GM21529 (cell line): ENCODE measurements around the gene PSG4.
"Not testable (repeated sequence)": the region's sequence is repeated elsewhere in the genome, so short reads cannot be mapped to it uniquely, and the experiment has no call there.

ENCODE experiments used
- ATAC-seq: cut with Tn5 transposase; IDR thresholded peaks from one replicate; pipeline ENCODE4 v1.9.1; 2021; ENCODE audit not compliant: unreplicated experiment

The PSG4 gene

GRCh38 chr19:43205471-43206105 is at the start of gene PSG4:
PSG4 (minus strand) TSS chr19:43205638; CDS start chr19:43205536, 102 bp downstream.
- not testable (repeated sequence) for ATAC-seq

- ATAC-seq, result not testable (repeated sequence)
Measured at GRCh38 chr19:43251428-43251827, 46.0 kb upstream of the PSG4 start.

DNA sequence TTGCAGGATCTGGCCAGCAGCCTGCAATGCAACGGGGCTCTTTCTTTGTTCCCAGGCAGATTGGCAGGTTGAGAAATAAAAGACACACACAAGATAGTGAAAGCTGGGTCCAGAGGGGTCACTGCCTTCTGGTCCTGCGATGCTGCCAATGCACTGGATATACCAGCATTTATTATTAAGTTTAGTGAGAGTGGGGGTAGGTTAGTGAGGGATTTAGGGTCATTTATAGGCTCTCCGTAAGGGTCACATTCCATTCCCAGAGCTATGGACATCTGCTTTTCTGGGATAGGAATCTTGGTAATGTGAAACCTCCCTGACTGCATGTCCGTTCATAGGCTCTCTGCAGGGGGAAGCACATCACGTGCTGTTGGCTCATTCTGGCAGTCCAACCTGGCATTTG is 44.9 kb upstream of the PSG4 start:
- not testable (repeated sequence) for ATAC-seq

GRCh38 chr19:43248635-43249002 is 43.2 kb upstream of the PSG4 start:
- not testable (repeated sequence) for ATAC-seq

DNA sequence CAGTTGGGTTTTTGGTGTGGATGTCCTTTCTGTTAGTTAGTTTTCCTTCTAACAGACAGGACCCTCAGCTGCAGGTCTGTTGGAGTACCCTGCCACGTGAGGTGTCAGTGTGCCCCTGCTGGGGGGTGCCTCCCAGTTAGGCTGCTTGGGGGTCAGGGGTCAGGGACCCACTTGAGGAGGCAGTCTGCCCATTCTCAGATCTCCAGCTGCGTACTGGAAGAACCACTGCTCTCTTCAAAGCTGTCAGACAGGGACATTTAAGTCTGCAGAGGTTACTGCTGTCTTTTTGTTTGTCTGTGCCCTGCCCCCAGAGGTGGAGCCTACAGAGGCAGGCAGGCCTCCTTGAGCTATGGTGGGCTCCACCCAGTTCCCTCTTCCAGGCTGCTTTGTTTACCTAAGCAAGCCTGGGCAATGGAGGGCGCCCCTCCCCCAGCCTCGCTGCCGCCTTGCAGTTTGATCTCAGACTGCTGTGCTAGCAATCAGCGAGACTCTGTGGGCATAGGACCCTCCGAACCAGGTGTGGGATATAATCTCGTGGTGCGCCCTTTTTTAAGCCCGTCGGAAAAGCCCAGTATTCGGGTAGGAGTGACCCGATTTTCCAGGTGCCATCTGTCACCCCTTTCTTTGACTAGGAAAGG is 41.9 kb upstream of the PSG4 start:
- not testable (repeated sequence) for ATAC-seq

DNA sequence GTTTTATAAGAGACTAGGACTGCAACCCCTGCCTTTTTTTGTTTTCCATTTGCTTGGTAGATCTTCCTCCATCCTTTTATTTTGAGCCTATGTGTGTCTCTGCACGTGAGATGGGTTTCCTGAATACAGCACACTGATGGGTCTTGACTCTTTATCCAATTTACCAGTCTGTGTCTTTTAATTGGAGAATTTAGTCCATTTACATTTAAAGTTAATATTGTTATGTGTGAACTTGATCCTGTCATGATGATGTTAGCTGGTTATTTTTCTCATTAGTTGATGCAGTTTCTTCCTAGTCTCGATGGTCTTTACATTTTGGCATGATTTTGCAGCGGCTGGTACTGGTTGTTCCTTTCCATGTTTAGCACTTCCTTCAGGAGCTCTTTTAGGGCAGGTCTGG is 40.4 kb upstream of the PSG4 start:
- ATAC-seq, result not testable (repeated sequence)

DNA sequence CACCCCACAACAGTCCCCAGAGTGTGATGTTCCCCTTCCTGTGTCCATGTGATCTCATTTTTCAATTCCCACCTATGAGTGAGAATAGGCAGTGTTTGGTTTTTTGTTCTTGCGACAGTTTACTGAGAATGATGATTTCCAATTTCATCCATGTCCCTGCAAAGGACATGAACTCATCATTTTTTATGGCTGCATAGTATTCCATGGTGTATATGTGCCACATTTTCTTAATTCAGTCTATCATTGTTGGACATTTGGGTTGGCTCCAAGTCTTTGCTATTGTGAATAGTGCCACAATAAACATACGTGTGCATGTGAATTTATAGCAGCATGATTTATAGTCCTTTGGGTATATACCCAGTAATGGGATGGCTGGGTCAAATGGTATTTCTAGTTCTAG is 36.8 kb upstream of the PSG4 start:
- ATAC-seq, result not testable (repeated sequence)

DNA sequence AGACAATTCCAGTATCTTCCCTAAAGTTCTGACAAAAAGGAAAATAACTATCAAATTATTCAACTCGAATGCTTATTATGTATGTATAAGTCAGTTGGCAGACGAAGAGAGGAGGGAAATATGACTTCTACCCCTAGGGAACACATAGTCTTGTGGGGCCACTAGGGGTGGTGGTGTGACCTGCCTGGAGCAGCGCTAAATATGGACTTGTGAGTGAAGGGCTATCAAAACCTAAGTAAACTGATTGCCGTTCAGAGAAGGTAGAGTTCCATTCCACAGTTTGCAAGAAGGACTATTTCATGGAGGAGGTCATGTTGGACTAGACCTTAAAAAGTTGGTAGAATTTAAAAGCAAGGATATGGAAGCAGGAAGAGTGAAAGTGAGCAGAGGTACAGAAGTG is 32.8 kb upstream of the PSG4 start:
- ATAC-seq, result not testable (repeated sequence)

DNA sequence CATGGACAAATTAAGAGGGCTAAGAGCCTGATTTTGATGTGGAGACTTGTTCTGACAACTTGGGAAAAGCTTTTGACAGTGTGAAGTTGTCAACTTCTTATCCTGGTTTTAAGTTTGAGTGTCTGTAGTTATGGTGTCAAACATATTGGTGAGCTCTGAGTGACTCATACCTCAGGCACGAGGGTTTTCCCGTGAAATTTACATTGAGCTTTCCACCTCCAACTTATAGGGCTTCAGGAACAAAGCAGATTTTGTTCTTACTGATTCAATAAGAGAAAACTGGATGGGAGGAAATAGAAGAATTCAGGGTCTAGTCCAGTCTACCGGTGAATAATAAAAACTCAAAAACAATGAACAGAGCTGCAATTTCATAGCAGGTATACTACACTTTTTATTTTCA is 30.2 kb upstream of the PSG4 start:
- ATAC-seq, result not testable (repeated sequence)

GRCh38 chr19:43229315-43229714 is 23.9 kb upstream of the PSG4 start:
- no peak for ATAC-seq

DNA sequence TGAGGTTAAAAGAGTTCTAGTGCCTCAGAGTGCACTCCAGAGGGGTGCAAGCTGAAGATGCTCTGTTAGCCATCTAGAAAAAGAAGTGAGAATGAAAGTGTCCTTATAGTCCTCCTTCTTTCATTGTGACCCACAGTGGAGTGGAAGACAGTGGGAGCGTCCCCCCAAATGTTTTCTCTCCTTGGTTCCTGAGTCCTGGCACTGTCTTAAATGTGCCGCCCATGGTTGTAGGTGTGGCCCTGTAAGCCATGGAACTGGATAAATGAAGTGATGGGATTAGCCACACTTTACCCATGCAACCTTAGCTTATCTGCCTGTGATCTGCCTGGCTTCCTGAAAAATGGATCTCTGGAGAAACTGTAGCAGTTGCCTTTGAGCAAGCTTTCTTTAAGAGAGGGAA is 23.3 kb upstream of the PSG4 start:
- not testable (repeated sequence) for ATAC-seq

- ATAC-seq, result not testable (repeated sequence)
Measured at GRCh38 chr19:43226986-43227385, 21.5 kb upstream of the PSG4 start.

GRCh38 chr19:43224855-43225253 is 19.4 kb upstream of the PSG4 start:
- ATAC-seq, result no peak

GRCh38 chr19:43224201-43224854 is 18.9 kb upstream of the PSG4 start:
- not testable (repeated sequence) for ATAC-seq

DNA sequence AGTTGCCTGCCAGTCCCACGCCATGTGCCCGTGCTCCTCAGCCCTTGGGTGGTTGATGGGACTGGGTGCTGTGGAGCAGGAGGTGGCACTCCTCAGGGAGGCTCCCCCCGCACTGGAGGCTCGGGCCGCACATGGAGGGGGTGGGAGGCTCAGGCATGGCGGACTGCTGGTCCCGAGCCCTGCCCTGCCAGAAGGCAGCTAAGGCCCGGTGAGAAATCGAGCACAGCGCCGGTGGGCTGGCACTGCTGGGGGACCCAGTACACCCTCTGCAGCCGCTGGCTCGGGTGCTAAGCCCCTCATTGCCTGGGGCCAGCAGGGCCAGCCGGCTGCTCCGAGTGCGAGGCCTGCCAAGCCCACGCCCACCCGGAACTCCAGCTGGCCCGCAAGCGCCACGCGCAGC is 16.5 kb upstream of the PSG4 start:
- not testable (repeated sequence) for ATAC-seq

DNA sequence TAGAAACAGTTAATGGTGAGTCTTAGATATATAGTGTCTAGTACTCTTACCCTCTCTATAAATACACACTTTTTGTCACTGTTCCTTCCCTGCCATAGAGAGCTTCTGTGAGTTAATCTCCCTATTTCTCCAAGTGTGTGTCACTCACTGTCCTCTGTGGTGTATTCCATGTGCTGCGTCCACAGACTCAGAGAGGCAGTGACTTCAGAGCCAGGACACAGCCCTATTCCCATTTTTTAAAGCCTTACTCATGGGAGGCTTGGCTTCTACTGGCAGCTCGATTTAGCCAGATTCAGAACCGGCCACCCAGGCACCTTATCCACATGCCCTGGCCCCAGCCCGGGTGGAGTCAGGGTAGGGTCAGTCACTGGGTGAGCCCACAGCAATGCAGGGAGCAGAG is 13.7 kb upstream of the PSG4 start:
- ATAC-seq, result not testable (repeated sequence)

- not testable (repeated sequence) for ATAC-seq
Measured at GRCh38 chr19:43215881-43216280, 10.4 kb upstream of the PSG4 start.

- no peak for ATAC-seq
Measured at GRCh38 chr19:43207991-43208390, 2.6 kb upstream of the PSG4 start.

DNA sequence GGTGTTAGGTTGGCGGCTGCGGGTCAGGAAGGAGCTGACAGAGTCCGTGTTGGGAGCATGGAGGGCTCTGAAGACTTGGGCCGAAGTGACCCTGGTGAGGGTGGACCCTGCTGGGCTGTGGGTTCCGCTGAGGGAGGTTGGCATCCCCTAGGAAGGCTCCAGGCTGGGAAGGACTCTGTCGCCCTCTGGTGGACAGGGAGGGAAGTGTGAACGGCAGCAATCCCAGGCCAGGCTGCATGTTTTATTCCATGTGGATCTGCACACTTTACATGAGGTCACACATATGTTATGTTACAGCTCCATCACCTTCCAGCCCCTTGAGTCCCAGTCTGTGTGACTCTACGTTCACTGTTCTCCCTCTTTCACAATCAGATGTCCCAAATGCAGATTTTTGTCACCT is 1.7 kb upstream of the PSG4 start:
- not testable (repeated sequence) for ATAC-seq

DNA sequence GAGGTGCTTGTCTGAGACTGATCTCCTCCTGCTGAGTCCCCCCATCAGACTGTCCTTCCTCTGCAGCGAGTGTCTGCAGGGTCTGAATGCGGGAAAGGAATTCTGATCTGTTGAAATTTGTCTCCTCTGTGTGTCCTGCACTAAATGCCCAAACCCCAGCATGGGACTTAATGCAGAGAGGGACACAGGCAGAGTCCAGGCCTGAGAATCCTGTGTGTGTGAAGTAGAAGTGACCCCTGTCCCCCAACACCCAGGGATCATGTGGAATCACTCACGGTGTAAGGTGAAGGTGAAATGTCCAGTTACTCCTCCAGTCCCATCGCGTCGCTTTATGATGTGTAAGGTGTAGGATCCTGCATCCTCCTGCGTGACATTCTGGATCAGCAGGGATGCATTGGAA is 1.8 kb downstream of the PSG4 start:
- not testable (repeated sequence) for ATAC-seq

GRCh38 chr19:43201891-43202290 is 3.5 kb downstream of the PSG4 start:
- ATAC-seq, result not testable (repeated sequence)

DNA sequence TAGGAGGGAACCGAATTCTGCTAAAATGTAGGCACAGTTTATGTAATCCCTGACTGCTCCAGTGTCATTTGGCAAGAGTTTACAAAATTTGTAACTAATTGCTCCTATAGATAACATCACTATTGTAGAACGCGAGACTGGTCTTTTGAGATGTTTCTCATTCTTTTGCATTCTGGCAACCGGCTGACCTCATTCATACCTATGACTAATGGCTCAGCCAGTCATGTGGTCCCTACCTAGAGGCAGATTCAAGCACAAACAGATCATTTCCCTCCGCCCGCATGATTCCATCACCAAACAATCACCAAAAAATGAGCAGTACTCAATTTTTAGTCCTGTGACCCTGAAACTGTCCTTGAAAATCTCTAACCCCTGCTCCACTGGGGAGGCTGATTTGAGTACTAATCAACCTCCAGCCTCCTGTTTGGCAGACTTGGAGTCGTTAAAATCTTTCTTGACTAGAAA is 4.1 kb downstream of the PSG4 start:
- not testable (repeated sequence) for ATAC-seq
